HFF-Myc (cell line): ENCODE data around the gene SURF4.
A peak's percentile ranks its signal among the peaks of the same experiment; 100 is the strongest.

Experiments
- DNase-seq: peaks from one replicate; pipeline ENCODE4 v3.0.0-alpha.2; 2011; ENCODE audit warnings: low read depth; ENCODE audit errors: extremely low read depth
- H3K4me3 ChIP-seq: replicated peaks from 2 replicates; pipeline ENCODE4 v1.5.1; 2011; ENCODE audit warnings: low read depth, mild to moderate bottlenecking, control low read depth, low read length
- CTCF ChIP-seq: IDR thresholded peaks from 2 replicates; pipeline ENCODE4 v1.5.1; 2012; ENCODE audit warnings: mild to moderate bottlenecking, low read depth, low read length, control low read depth; ENCODE audit errors: missing control alignments

SURF4 gene

GRCh38 chr9:133404454-133405002, 28.7 kb upstream of the SURF4 start:
- no peak for TF ChIP-seq CTCF
- no peak for DNase-seq
- no peak overlapping the region for H3K4me3 ChIP-seq

GRCh38 chr9:133403766-133404453, 28.1 kb upstream of the SURF4 start:
- peak; percentile 61 for TF ChIP-seq CTCF
- no peak overlapping the region for H3K4me3 ChIP-seq
- DNase-seq, result no peak

- H3K4me3 ChIP-seq, result no peak overlapping the region
- DNase-seq, result no peak
- no peak for TF ChIP-seq CTCF
Measured at GRCh38 chr9:133402689-133403088, 26.8 kb upstream of the SURF4 start.

GRCh38 chr9:133401588-133401987, 25.7 kb upstream of the SURF4 start:
- no peak for TF ChIP-seq CTCF
- no peak for DNase-seq
- H3K4me3 ChIP-seq, result no peak overlapping the region

- no peak for DNase-seq
- no peak overlapping the region for H3K4me3 ChIP-seq
- TF ChIP-seq CTCF, result no peak
Measured at GRCh38 chr9:133400292-133400691, 24.4 kb upstream of the SURF4 start.

- DNase-seq, result no peak
- H3K4me3 ChIP-seq, result no peak overlapping the region
- no peak for TF ChIP-seq CTCF
Measured at GRCh38 chr9:133397895-133398294, 22.0 kb upstream of the SURF4 start.
